GM23338 (cell line): ENCODE results near the gene MAP2K6. TPM values are rescaled to one million over a fixed set of nuclear protein-coding genes. Genes with fewer than 3 reads are reported as not detected.

Source experiments
- ATAC-seq: fragments of 200-7000 bp; cut with Tn5 transposase; 3 replicates; pipeline ENCODE4 v1.9.1; 2020
- DNase-seq: peaks from one replicate; pipeline ENCODE4 v3.0.0-alpha.2; 2015; ENCODE audit warnings: low spot score
- H2AFZ ChIP-seq: fragments of 200-600 bp; sonication (generic); 2 replicates; pipeline ENCODE4 v1.8.0; 2016; ENCODE audit warnings: antibody characterized with exemption, mild to moderate bottlenecking, moderate library complexity
- H3F3A ChIP-seq: fragments of 200-600 bp; sonication (generic); replicated peaks from 2 replicates; pipeline ENCODE4 v1.8.0; 2017; ENCODE audit warnings: antibody characterized with exemption, mixed run types, low read depth
- H3K27ac ChIP-seq: fragments of 200-600 bp; sonication (generic); 2 replicates; pipeline ENCODE4 v1.6.1; 2016; ENCODE audit warnings: low read depth
- H3K27me3 ChIP-seq: fragments of 200-600 bp; sonication (generic); 2 replicates; pipeline ENCODE4 v1.8.0; 2016; ENCODE audit warnings: mild to moderate bottlenecking, mixed run types, moderate library complexity; ENCODE audit not compliant: insufficient read depth
- H3K36me3 ChIP-seq: fragments of 200-600 bp; sonication (generic); 2 replicates; pipeline ENCODE4 v1.8.0; 2016; ENCODE audit warnings: mild to moderate bottlenecking; ENCODE audit not compliant: insufficient read depth
- H3K4me1 ChIP-seq: fragments of 200-600 bp; sonication (generic); 2 replicates; pipeline ENCODE4 v1.8.0; 2016; ENCODE audit warnings: mild to moderate bottlenecking, moderate library complexity; ENCODE audit not compliant: insufficient read depth
- H3K4me2 ChIP-seq: fragments of 200-600 bp; sonication (generic); 2 replicates; pipeline ENCODE4 v1.7.1; 2017; ENCODE audit warnings: mixed run types
- H3K4me3 ChIP-seq: fragments of 200-600 bp; sonication (generic); 2 replicates; pipeline ENCODE4 v1.6.1; 2016; ENCODE audit warnings: mixed run types
- H3K79me2 ChIP-seq: fragments of 200-600 bp; sonication (generic); replicated peaks from 2 replicates; pipeline ENCODE4 v1.8.0; 2017; ENCODE audit warnings: mild to moderate bottlenecking; ENCODE audit not compliant: insufficient read depth
- H3K9me2 ChIP-seq: fragments of 200-600 bp; sonication (generic); 2 replicates; pipeline ENCODE4 v1.8.0; 2017; ENCODE audit not compliant: insufficient read depth
- H4K20me1 ChIP-seq: fragments of 200-600 bp; sonication (generic); replicated peaks from 2 replicates; pipeline ENCODE4 v1.8.0; 2017; ENCODE audit warnings: mild to moderate bottlenecking; ENCODE audit not compliant: insufficient read depth
- H3K27ac Mint-ChIP-seq: 2 replicates; pipeline ENCODE4 v1.8.0; 2020; ENCODE audit warnings: inconsistent platforms, mild to moderate bottlenecking, moderate library complexity, mixed read lengths
- H3K27me3 Mint-ChIP-seq: 3 replicates; pipeline ENCODE4 v1.8.0; 2022; ENCODE audit warnings: low read depth, mild to moderate bottlenecking, moderate library complexity, mixed read lengths, inconsistent platforms; ENCODE audit not compliant: insufficient read depth, poor library complexity
- H3K36me3 Mint-ChIP-seq: 3 replicates; pipeline ENCODE4 v1.8.0; 2021; ENCODE audit warnings: low read depth, mild to moderate bottlenecking, inconsistent platforms, moderate library complexity, mixed read lengths
- H3K4me1 Mint-ChIP-seq: 3 replicates; pipeline ENCODE4 v1.8.0; 2020; ENCODE audit warnings: mild to moderate bottlenecking, inconsistent platforms, mixed read lengths
- H3K4me3 Mint-ChIP-seq: 3 replicates; pipeline ENCODE4 v1.8.0; 2021; ENCODE audit warnings: moderate library complexity, mild to moderate bottlenecking, inconsistent platforms, mixed read lengths
- H3K9me3 Mint-ChIP-seq: 3 replicates; pipeline ENCODE4 v1.8.0; 2020; ENCODE audit warnings: moderate library complexity, mild to moderate bottlenecking, inconsistent platforms, mixed read lengths
- CREB1 ChIP-seq: fragments of 250-450 bp; sonication (Bioruptor Pico); IDR thresholded peaks from 2 replicates; pipeline ENCODE4 v1.5.0; 2020; ENCODE audit warnings: low read depth, mild to moderate bottlenecking, moderate library complexity
- CTCF ChIP-seq, 2 experiments: fragments of 200-600 bp in 1 of 2; sonication (generic) in 1 of 2; conservative IDR thresholded peaks; 2 replicates each; pipeline versions ENCODE4 v1.5.1 to v1.6.1; 2016 to 2017; ENCODE audit warnings: antibody characterized with exemption in 2 of 2, low read depth in 2 of 2, mild to moderate bottlenecking in 2 of 2, moderate library complexity in 1 of 2
- ETS1 ChIP-seq: IDR thresholded peaks from 2 replicates; pipeline ENCODE4 v1.6.1; 2016; ENCODE audit warnings: antibody characterized with exemption
- EZH2 ChIP-seq: fragments of 200-600 bp; sonication (generic); IDR thresholded peaks from one replicate; pipeline ENCODE4 v1.8.0; 2017; ENCODE audit warnings: antibody characterized with exemption, mild to moderate bottlenecking, low read depth; ENCODE audit not compliant: unreplicated experiment
- EZH2phosphoT487 ChIP-seq: fragments of 200-600 bp; sonication (generic); IDR thresholded peaks from one replicate; pipeline ENCODE4 v1.8.1; 2018; ENCODE audit warnings: antibody characterized with exemption; ENCODE audit not compliant: unreplicated experiment
- JUNB ChIP-seq: IDR thresholded peaks from one replicate; pipeline ENCODE4 v1.6.1; 2016; ENCODE audit warnings: antibody characterized with exemption; ENCODE audit not compliant: unreplicated experiment
- NANOG ChIP-seq: IDR thresholded peaks from 2 replicates; pipeline ENCODE4 v1.6.1; 2016; ENCODE audit warnings: antibody characterized with exemption, borderline replicate concordance
- POLR2AphosphoS5 ChIP-seq: IDR thresholded peaks from 2 replicates; pipeline ENCODE4 v1.6.1; 2016; ENCODE audit warnings: antibody characterized with exemption, low read depth
- REST ChIP-seq: IDR thresholded peaks from one replicate; pipeline ENCODE4 v1.6.1; 2018; ENCODE audit warnings: antibody characterized with exemption; ENCODE audit not compliant: unreplicated experiment
- STAT1 ChIP-seq: IDR thresholded peaks from one replicate; pipeline ENCODE4 v1.6.1; 2016; ENCODE audit warnings: antibody characterized with exemption; ENCODE audit not compliant: unreplicated experiment
- ZNF114 ChIP-seq: fragments of 250-450 bp; sonication (Bioruptor Pico); IDR thresholded peaks from 2 replicates; pipeline ENCODE4 v1.5.0; 2020; ENCODE audit warnings: mild to moderate bottlenecking, moderate library complexity
- ZNF331 ChIP-seq: fragments of 250-450 bp; sonication (Bioruptor Pico); IDR thresholded peaks from 2 replicates; pipeline ENCODE4 v1.5.0; 2020; ENCODE audit warnings: low read depth, mild to moderate bottlenecking, moderate library complexity
- ZNF462 ChIP-seq: fragments of 250-450 bp; sonication (Bioruptor Pico); IDR thresholded peaks from 2 replicates; pipeline ENCODE4 v1.5.0; 2020; ENCODE audit warnings: mild to moderate bottlenecking, moderate library complexity
- polyA plus RNA-seq: library from polyadenylated mRNA; unstranded; fragments of >200 nt; fragmentation: Nextera tagmentation; extraction: Ambion mirVana; gene quantifications from 2 replicates; pipeline ENCODE4 v1.2.1, GENCODE V29; 2016
- total RNA-seq: library from RNA; depleted of rRNA; stranded (reverse); fragments of >200 nt; shearing (Covaris generic); gene quantifications from 2 replicates; pipeline ENCODE4 v1.2.3, GENCODE V29; 2014

Gene MAP2K6
- total and polyA plus RNA-seq, 2 experiments from 2014 or later, result 26.3 to 31.1 TPM

- DNase-seq (no peak), ATAC-seq (no peak)
- Mint-ChIP-seq H3K4me3 (no peak overlapping the region), H3K27me3 (no peaks in the 10 kb centered on the region), H3K4me1 (peaks cover 9% of the 10 kb centered on the region; the same call in 2 of the 3 replicates), H3K36me3 (no peaks in the 10 kb centered on the region), H3K27ac (no peak overlapping the region), H3K9me3 (no peaks in the 10 kb centered on the region)
- H3K9me2 ChIP-seq, result no peaks in the 10 kb centered on the region
- H3K36me3 ChIP-seq, result no peaks in the 10 kb centered on the region
- TF ChIP-seq EZH2 (no peak), ETS1 (no peak), ZNF114 (CRISPR knock-in tag) (no peak), JUNB (no peak), NANOG (no peak), EZH2phosphoT487 (no peak), STAT1 (no peak), CREB1 (no peak), REST (no peak), POLR2AphosphoS5 (no peak), CTCF (conservative IDR thresholded peaks at IDR 0.05; ENCODE audit: low read depth in 2 of 2) (no peak), ZNF331 (CRISPR knock-in tag) (no peak), ZNF462 (CRISPR knock-in tag) (no peak)
- H3K4me3 ChIP-seq, result no peak overlapping the region
- no peak overlapping the region for H2AFZ ChIP-seq
- H3K4me2 ChIP-seq, result no peak overlapping the region
- no peaks in the 10 kb centered on the region for H4K20me1 ChIP-seq
- peaks cover 11% of the 10 kb centered on the region for H3K4me1 ChIP-seq
- H3K27me3 ChIP-seq, result no peaks in the 10 kb centered on the region
- no peak overlapping the region for H3K27ac ChIP-seq
- H3F3A ChIP-seq, result no peaks in the 10 kb centered on the region
- no peaks in the 10 kb centered on the region for H3K79me2 ChIP-seq
These were observed 41.4 kb upstream of the MAP2K6 start for GRCh38 chr17:69373069-69373468.
